Uterus (tissue), 2 donors: ENCODE measurements around the gene NUTM2E.
"Not testable (repeated sequence)": the region's sequence is repeated elsewhere in the genome, so short reads cannot be mapped to it uniquely, and the experiment has no call there.

Source experiments
- POLR2A ChIP-seq, 2 donors: fragments of 450-650 bp; IDR thresholded peaks; one replicate each; pipeline ENCODE4 v1.6.1; 2016; ENCODE audit warnings: antibody characterized with exemption in 2 of 2, mild to moderate bottlenecking in 1 of 2, moderate library complexity in 1 of 2
- TF ChIP-seq, protein P1 (sequence below), 4 experiments: fragments of 200-600 bp in 2 of 4; fragments of 450-650 bp in 2 of 4; sonication (generic) in 2 of 4; IDR thresholded peaks; one replicate each; pipeline ENCODE4 v1.5.1; 2016 to 2019; ENCODE audit warnings: antibody characterized with exemption in 4 of 4, mild to moderate bottlenecking in 2 of 4, moderate library complexity in 1 of 4

DNA sequence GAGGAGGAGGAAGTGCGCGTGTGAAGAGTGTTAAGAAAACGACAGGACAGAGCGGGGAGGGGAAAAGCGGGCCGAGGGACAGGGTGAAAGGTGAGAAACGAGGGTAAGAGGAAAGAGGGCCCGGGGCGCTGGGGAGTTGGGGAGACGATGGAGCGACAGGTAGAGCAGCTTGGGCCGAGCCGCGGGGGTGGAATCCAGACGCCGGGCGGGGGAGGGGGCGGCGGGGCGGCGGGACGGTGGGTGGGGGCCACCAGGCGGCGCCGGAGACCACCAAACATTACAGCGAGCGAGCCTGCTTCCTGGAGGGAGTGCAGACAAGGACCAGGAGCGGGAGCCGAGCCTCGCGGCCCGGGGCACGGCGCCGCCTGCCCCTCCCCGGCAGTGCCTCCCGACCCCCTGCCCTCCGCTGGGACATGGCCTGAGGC, 940 bp upstream of the NUTM2E start:
- TF ChIP-seq, protein P1, sequence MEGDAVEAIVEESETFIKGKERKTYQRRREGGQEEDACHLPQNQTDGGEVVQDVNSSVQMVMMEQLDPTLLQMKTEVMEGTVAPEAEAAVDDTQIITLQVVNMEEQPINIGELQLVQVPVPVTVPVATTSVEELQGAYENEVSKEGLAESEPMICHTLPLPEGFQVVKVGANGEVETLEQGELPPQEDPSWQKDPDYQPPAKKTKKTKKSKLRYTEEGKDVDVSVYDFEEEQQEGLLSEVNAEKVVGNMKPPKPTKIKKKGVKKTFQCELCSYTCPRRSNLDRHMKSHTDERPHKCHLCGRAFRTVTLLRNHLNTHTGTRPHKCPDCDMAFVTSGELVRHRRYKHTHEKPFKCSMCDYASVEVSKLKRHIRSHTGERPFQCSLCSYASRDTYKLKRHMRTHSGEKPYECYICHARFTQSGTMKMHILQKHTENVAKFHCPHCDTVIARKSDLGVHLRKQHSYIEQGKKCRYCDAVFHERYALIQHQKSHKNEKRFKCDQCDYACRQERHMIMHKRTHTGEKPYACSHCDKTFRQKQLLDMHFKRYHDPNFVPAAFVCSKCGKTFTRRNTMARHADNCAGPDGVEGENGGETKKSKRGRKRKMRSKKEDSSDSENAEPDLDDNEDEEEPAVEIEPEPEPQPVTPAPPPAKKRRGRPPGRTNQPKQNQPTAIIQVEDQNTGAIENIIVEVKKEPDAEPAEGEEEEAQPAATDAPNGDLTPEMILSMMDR (IDR thresholded peaks at IDR 0.05): peak in 2 of 4 experiments; percentile 11 to 12
- not testable (repeated sequence) for TF ChIP-seq POLR2A (IDR thresholded peaks at IDR 0.05)
